SK-N-SH (cell line): ENCODE results near the gene ATP8B1. TPM values are rescaled to one million over a fixed set of nuclear protein-coding genes. Genes with fewer than 3 reads are reported as not detected.

Experiments
- CTCF ChIA-PET: fragments of 300-600, 350-600 bp; formaldehyde crosslinking; extraction: SDS; loops from one replicate; lab custom pipeline; 2021; lab: Yijun Ruan, JAX
- POLR2A ChIA-PET: fragments of 350-600 bp; sonication (Branson Sonifier 250); formaldehyde crosslinking; extraction: SDS; loops from one replicate; lab custom pipeline; 2020; ENCODE audit warnings: antibody characterized with exemption, inconsistent platforms; lab: Yijun Ruan, JAX
- DNase-seq: peaks from one replicate; pipeline ENCODE4 v3.0.0; 2012
- H2AFZ ChIP-seq: fragments of 200-600 bp; sonication (generic); 2 replicates; pipeline ENCODE4 v1.8.1; 2016; ENCODE audit warnings: antibody characterized with exemption, mild to moderate bottlenecking, low read depth
- H3F3A ChIP-seq: fragments of 200-600 bp; sonication (generic); replicated peaks from 2 replicates; pipeline ENCODE3; 2016; ENCODE audit warnings: antibody characterized with exemption, mild to moderate bottlenecking; ENCODE audit not compliant: insufficient read depth
- H3K27ac ChIP-seq, 2 experiments: fragments of 200-500 bp in 1 of 2; fragments of 200-600 bp in 1 of 2; sonication (Bioruptor generic) in 1 of 2; sonication (generic), shearing (Covaris generic) in 1 of 2; 2 replicates each; pipeline versions ENCODE4 v1.5.1 to v1.6.1; 2014 to 2016; ENCODE audit warnings: low read depth in 2 of 2, inconsistent platforms in 1 of 2, low read length in 1 of 2, mild to moderate bottlenecking in 1 of 2, mixed read lengths in 1 of 2
- H3K27me3 ChIP-seq: fragments of 200-600 bp; sonication (generic), shearing (Covaris generic); 2 replicates; pipeline ENCODE4 v1.6.1; 2016; ENCODE audit warnings: mixed run types; ENCODE audit not compliant: insufficient read depth
- H3K36me3 ChIP-seq, 2 experiments: fragments of 200-500 bp in 1 of 2; fragments of 200-600 bp in 1 of 2; sonication (Bioruptor generic) in 1 of 2; sonication (generic) in 1 of 2; replicated peaks in 1 of 2; 2 replicates each; pipeline versions ENCODE3 to v1.5.1; 2014 to 2016; ENCODE audit warnings: low read length in 1 of 2, mild to moderate bottlenecking in 1 of 2; ENCODE audit not compliant: insufficient read depth in 2 of 2, control insufficient read depth in 1 of 2
- H3K4me1 ChIP-seq, 2 experiments: fragments of 200-500 bp in 1 of 2; fragments of 200-600 bp in 1 of 2; sonication (Bioruptor generic) in 1 of 2; sonication (generic), shearing (Covaris generic) in 1 of 2; 2 replicates each; pipeline versions ENCODE4 v1.5.1 to v1.6.1; 2014 to 2016; ENCODE audit warnings: low read depth in 1 of 2, low read length in 1 of 2, mixed run types in 1 of 2; ENCODE audit not compliant: insufficient read depth in 2 of 2, control insufficient read depth in 1 of 2
- H3K4me2 ChIP-seq: fragments of 200-600 bp; sonication (generic), shearing (Covaris generic); 2 replicates; pipeline ENCODE4 v1.6.1; 2017; ENCODE audit warnings: mixed run types
- H3K4me3 ChIP-seq, 2 experiments: fragments of 200-500 bp in 1 of 2; fragments of 200-600 bp in 1 of 2; sonication (Bioruptor generic) in 1 of 2; sonication (generic), shearing (Covaris generic) in 1 of 2; 2 replicates each; pipeline versions ENCODE4 v1.5.1 to v1.8.1; 2014 to 2016; ENCODE audit warnings: low read depth in 2 of 2, inconsistent platforms in 1 of 2, low read length in 1 of 2, mild to moderate bottlenecking in 1 of 2, mixed read lengths in 1 of 2, moderate library complexity in 1 of 2
- H3K79me2 ChIP-seq: fragments of 200-600 bp; sonication (generic); 2 replicates; pipeline ENCODE4 v1.8.1; 2017; ENCODE audit warnings: mild to moderate bottlenecking; ENCODE audit not compliant: insufficient read depth
- H3K9ac ChIP-seq: fragments of 200-600 bp; sonication (generic); 2 replicates; pipeline ENCODE4 v1.6.1; 2017; ENCODE audit warnings: mixed run types
- H3K9me2 ChIP-seq: fragments of 200-600 bp; sonication (generic); 2 replicates; pipeline ENCODE4 v1.6.1; 2017; ENCODE audit warnings: mixed run types
- H3K9me3 ChIP-seq: fragments of 200-600 bp; sonication (generic); 2 replicates; pipeline ENCODE4 v1.6.1; 2017; ENCODE audit warnings: mixed run types, mild to moderate bottlenecking, moderate library complexity
- H4K20me1 ChIP-seq: fragments of 200-600 bp; sonication (generic); 2 replicates; pipeline ENCODE4 v1.6.1; 2017; ENCODE audit warnings: mild to moderate bottlenecking, mixed run types; ENCODE audit not compliant: insufficient read depth
- CTCF ChIP-seq: fragments of 200-600 bp; sonication (generic); IDR thresholded peaks from 2 replicates; pipeline ENCODE4 v1.6.1; 2017; ENCODE audit warnings: antibody characterized with exemption, mild to moderate bottlenecking, moderate library complexity
- ELF1 ChIP-seq: IDR thresholded peaks from 2 replicates; pipeline ENCODE4 v1.4.0; 2012
- FOXJ3 ChIP-seq: sonication (generic); formaldehyde crosslinking; IDR thresholded peaks from 2 replicates; pipeline ENCODE4 v1.5.1; 2020; ENCODE audit warnings: mild to moderate bottlenecking, missing genetic modification reagents
- FOXM1 ChIP-seq: IDR thresholded peaks from 2 replicates; pipeline ENCODE4 v1.4.0; 2012; ENCODE audit warnings: low read depth, mild to moderate bottlenecking
- GABPA ChIP-seq: IDR thresholded peaks from 2 replicates; pipeline ENCODE4 v1.4.0; 2012; ENCODE audit warnings: low read depth, mild to moderate bottlenecking
- JUND ChIP-seq: IDR thresholded peaks from 2 replicates; pipeline ENCODE4 v1.4.0; 2012
- MEF2A ChIP-seq: IDR thresholded peaks from 2 replicates; pipeline ENCODE4 v1.4.0; 2012; ENCODE audit warnings: low read depth, borderline replicate concordance
- NRF1 ChIP-seq: IDR thresholded peaks from 2 replicates; pipeline ENCODE4 v1.6.1; 2012; ENCODE audit warnings: low read depth, mild to moderate bottlenecking, low read length
- PBX3 ChIP-seq: IDR thresholded peaks from 2 replicates; pipeline ENCODE4; 2012
- POLR2AphosphoS5 ChIP-seq: IDR thresholded peaks from 2 replicates; pipeline ENCODE4 v1.6.1; 2012; ENCODE audit warnings: low read depth, low read length
- RAD21 ChIP-seq: IDR thresholded peaks from 2 replicates; pipeline ENCODE4 v1.6.1; 2012; ENCODE audit warnings: mild to moderate bottlenecking, low read length
- RCOR1 ChIP-seq: fragments of 150-350 bp; IDR thresholded peaks from 2 replicates; pipeline ENCODE4 v1.6.1; 2017; ENCODE audit warnings: antibody characterized with exemption, low read length
- RFX5 ChIP-seq: IDR thresholded peaks from 2 replicates; pipeline ENCODE4 v1.6.1; 2012; ENCODE audit warnings: mild to moderate bottlenecking, improper control_type of control experiment, low read length
- RXRA ChIP-seq: IDR thresholded peaks from 2 replicates; pipeline ENCODE4 v1.4.0; 2012; ENCODE audit warnings: low read depth, mild to moderate bottlenecking, borderline replicate concordance
- SIN3A ChIP-seq: IDR thresholded peaks from 2 replicates; pipeline ENCODE4 v1.6.1; 2012; ENCODE audit warnings: low read depth, mild to moderate bottlenecking, low read length, moderate library complexity, borderline replicate concordance
- SMC3 ChIP-seq: IDR thresholded peaks from 2 replicates; pipeline ENCODE4 v1.6.1; 2012; ENCODE audit warnings: low read depth, low read length, improper control_type of control experiment
- TAF1 ChIP-seq: IDR thresholded peaks from 2 replicates; pipeline ENCODE4 v1.6.1; 2012; ENCODE audit warnings: low read depth, mild to moderate bottlenecking, low read length, moderate library complexity, borderline replicate concordance
- TCF12 ChIP-seq: IDR thresholded peaks from 2 replicates; pipeline ENCODE4 v1.4.0; 2012
- TEAD4 ChIP-seq: IDR thresholded peaks from 2 replicates; pipeline ENCODE4 v1.4.0; 2012; ENCODE audit warnings: mild to moderate bottlenecking, borderline replicate concordance; ENCODE audit not compliant: insufficient read depth
- WGBS: methylation state at CpG from one replicate; pipeline ENCODE4 v1.1.6; 2017; ENCODE audit warnings: low lambda C conversion rate; 5-methylcytosine and 5-hydroxymethylcytosine counted together
- polyA plus RNA-seq, 3 experiments: library from polyadenylated mRNA; depleted of rRNA; stranded (reverse); fragments of >200 nt; gene quantifications; 2 replicates each; pipeline ENCODE4 v1.2.3, GENCODE V29; 2012
- TF ChIP-seq, protein P1 (sequence below): IDR thresholded peaks from 2 replicates; pipeline ENCODE4 v1.4.0; 2012; ENCODE audit warnings: low read depth
- TF ChIP-seq, protein P2 (sequence below): IDR thresholded peaks from 2 replicates; pipeline ENCODE4 v1.4.0; 2012; ENCODE audit warnings: low read depth, borderline replicate concordance
- TF ChIP-seq, protein P3 (sequence below): fragments of 150-350 bp; IDR thresholded peaks from 2 replicates; pipeline ENCODE4 v1.6.1; 2017; ENCODE audit warnings: antibody characterized with exemption, low read length, low read depth, borderline replicate concordance

ATP8B1 gene
- polyA plus RNA-seq, 1 of the 3 experiments (the other 2 are of a cell fraction): 43.8 TPM

DNA sequence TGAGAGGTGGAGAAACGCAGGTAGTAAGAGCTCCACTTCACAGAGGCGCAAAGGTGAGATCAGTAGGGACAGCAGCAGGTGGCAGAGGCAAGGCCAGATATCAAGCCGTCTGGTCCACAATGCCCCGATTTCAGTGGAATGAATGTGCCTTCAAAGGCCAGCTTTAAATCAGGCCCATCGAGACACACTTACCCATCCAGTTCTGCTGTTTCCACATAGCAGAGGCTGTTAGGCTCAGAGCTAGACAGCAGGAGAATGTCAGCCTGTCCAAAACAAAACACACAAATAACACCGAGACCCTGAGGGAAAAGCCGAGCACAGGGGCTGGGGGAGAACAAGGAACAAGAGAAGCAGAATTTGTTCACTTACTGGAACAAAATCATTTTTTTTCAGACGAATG is 105.7 kb downstream of the ATP8B1 start:
- H3F3A ChIP-seq: peaks cover 55% of the 10 kb centered on the region
- DNase-seq: no peak
- no peak overlapping the region for H3K9ac ChIP-seq
- H3K9me3 ChIP-seq: no peaks in the 10 kb centered on the region
- peaks cover 6 to 11% of the 10 kb centered on the region in 2 experiments; a peak in 2 of 4 replicates for H3K4me1 ChIP-seq
- no peaks in the 10 kb centered on the region; the same call in 1 of the 2 replicates for H4K20me1 ChIP-seq
- CTCF ChIA-PET: interaction anchor here (1.0 kb wide), 1 partner anchor 14 kb away, joined by 3 read pairs; no protein-coding TSS in a partner anchor
- H3K4me2 ChIP-seq: no peak overlapping the region
- POLR2A ChIA-PET: no interaction called here
- 88% methylated on average over 8 of the region's 8 CpGs for WGBS
- TF ChIP-seq, protein P1, sequence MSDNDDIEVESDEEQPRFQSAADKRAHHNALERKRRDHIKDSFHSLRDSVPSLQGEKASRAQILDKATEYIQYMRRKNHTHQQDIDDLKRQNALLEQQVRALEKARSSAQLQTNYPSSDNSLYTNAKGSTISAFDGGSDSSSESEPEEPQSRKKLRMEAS: no peak
- TF ChIP-seq SIN3A (no peak), FOXM1 (no peak), RXRA (no peak), NRF1 (no peak), TCF12 (no peak), MEF2A (no peak), CTCF (no peak), POLR2AphosphoS5 (no peak), RAD21 (no peak), RCOR1 (no peak), SMC3 (no peak)
- TF ChIP-seq, protein P2, sequence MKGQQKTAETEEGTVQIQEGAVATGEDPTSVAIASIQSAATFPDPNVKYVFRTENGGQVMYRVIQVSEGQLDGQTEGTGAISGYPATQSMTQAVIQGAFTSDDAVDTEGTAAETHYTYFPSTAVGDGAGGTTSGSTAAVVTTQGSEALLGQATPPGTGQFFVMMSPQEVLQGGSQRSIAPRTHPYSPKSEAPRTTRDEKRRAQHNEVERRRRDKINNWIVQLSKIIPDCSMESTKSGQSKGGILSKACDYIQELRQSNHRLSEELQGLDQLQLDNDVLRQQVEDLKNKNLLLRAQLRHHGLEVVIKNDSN: no peak
- TF ChIP-seq, protein P3, sequence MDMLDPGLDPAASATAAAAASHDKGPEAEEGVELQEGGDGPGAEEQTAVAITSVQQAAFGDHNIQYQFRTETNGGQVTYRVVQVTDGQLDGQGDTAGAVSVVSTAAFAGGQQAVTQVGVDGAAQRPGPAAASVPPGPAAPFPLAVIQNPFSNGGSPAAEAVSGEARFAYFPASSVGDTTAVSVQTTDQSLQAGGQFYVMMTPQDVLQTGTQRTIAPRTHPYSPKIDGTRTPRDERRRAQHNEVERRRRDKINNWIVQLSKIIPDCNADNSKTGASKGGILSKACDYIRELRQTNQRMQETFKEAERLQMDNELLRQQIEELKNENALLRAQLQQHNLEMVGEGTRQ: no peak
- H3K27ac ChIP-seq: peak overlapping the region in 1 of 2 experiments; percentile 2; a peak in 1 of 4 replicates
- H3K27me3 ChIP-seq: no peaks in the 10 kb centered on the region
- H2AFZ ChIP-seq: no peak overlapping the region
- no peak overlapping the region for H3K4me3 ChIP-seq
- peaks cover 68% of the 10 kb centered on the region for H3K79me2 ChIP-seq
- no peaks in the 10 kb centered on the region for H3K9me2 ChIP-seq
- H3K36me3 ChIP-seq: peaks cover 19 to 79% of the 10 kb centered on the region in 2 experiments

GRCh38 chr18:57696271-57696670 is 106.8 kb downstream of the ATP8B1 start:
- H3F3A ChIP-seq: peaks cover 53% of the 10 kb centered on the region
- no peaks in the 10 kb centered on the region; the same call in 1 of the 2 replicates for H4K20me1 ChIP-seq
- H3K9me2 ChIP-seq: no peaks in the 10 kb centered on the region
- POLR2A ChIA-PET: no interaction called here
- CTCF ChIA-PET: interaction anchor here (1.2 to 1.5 kb wide), 2 partner anchors 83 to 186 kb away, joined by 3 read pairs; no protein-coding TSS in a partner anchor
- peaks cover 21 to 82% of the 10 kb centered on the region in 2 experiments for H3K36me3 ChIP-seq
- H3K9me3 ChIP-seq: no peaks in the 10 kb centered on the region
- H3K9ac ChIP-seq: no peak overlapping the region
- no peak overlapping the region for H3K4me2 ChIP-seq
- H3K79me2 ChIP-seq: peaks cover 66% of the 10 kb centered on the region
- H3K4me3 ChIP-seq: no peak overlapping the region
- DNase-seq: no peak
- no peak overlapping the region for H3K27ac ChIP-seq
- H3K4me1 ChIP-seq: peaks cover 6 to 11% of the 10 kb centered on the region in 2 experiments; a peak in 2 of 4 replicates
- H3K27me3 ChIP-seq: no peaks in the 10 kb centered on the region
- TF ChIP-seq JUND (no peak), TAF1 (no peak), SIN3A (no peak), GABPA (no peak), TCF12 (no peak), NRF1 (no peak), RAD21 (no peak), FOXM1 (no peak), FOXJ3 (CRISPR knock-in tag) (no peak), RFX5 (no peak), ELF1 (no peak), TEAD4 (no peak), PBX3 (no peak)
- WGBS: 80% methylated on average over 8 of the region's 8 CpGs
- no peak overlapping the region for H2AFZ ChIP-seq
